ENCODE data around the gene UBQLN4. TPM values are rescaled to one million over a fixed set of nuclear protein-coding genes. Genes with fewer than 3 reads are reported as not detected.

UBQLN4 gene
- total and polyA plus RNA-seq, 9 of the 15 experiments (the other 6 are each of a cell fraction or from before 2014, with no cell fraction given), result 13.5 to 65.5 (median 37.0) TPM

GRCh38 chr1:156065212-156065611, 11.6 kb upstream of the UBQLN4 start:
- POLR2A ChIA-PET, result interaction anchor here (0.5 to 2.5 kb wide), 6 partner anchors 9 to 142 kb away, joined by 3 to 9 read pairs (median 3); partner anchors contain the start of gene KHDC4
- no peak overlapping the region for H2AFZ ChIP-seq (ENCODE audit: low read depth, low read length)
- no peak overlapping the region for H3K4me2 ChIP-seq (ENCODE audit: insufficient read depth, low read length)
- H3K36me3 ChIP-seq (ENCODE audit: control insufficient read depth, insufficient read depth, low read length), result no peaks in the 10 kb centered on the region
- no peaks in the 10 kb centered on the region for H4K20me1 ChIP-seq (replicated peaks; ENCODE audit: control insufficient read depth, insufficient read depth, low read length)
- intact Hi-C loops (cut with micrococcal nuclease), result loop anchor here (5.0 kb wide), 3 partner anchors 38 to 328 kb away; no protein-coding TSS in a partner anchor
- no peaks in the 10 kb centered on the region for H3K27me3 ChIP-seq (ENCODE audit: control insufficient read depth in 2 of 2, insufficient read depth in 2 of 2, low read length in 2 of 2)
- no TSS peak for BruUV-seq (replicated peaks)
- peaks cover 6 to 21% of the 10 kb centered on the region in 2 experiments; a peak in 4 of 5 replicates for H3K4me1 ChIP-seq (replicated peaks in 1 of 2; ENCODE audit: control insufficient read depth in 2 of 2, insufficient read depth in 2 of 2, low read length in 2 of 2)
- CTCF ChIA-PET (ENCODE audit: low intra/inter-chr PET ratio), result interaction anchor here (2.1 kb wide), 1 partner anchor 126 kb away, joined by 6 read pairs; no protein-coding TSS in a partner anchor
- H3K4me3 ChIP-seq, result no peak overlapping the region
- H3K79me2 ChIP-seq (ENCODE audit: control insufficient read depth, insufficient read depth, low read length), result no peaks in the 10 kb centered on the region
- no peak overlapping the region for H3K9ac ChIP-seq (ENCODE audit: insufficient read depth in 1 of 2, low read depth in 2 of 2, low read length in 2 of 2)
- H3K27ac ChIP-seq (ENCODE audit: extremely low read depth, low read depth, low read length), result no peak overlapping the region
- ATAC-seq (no peak), DNase-seq (ENCODE audit: extremely low read depth in 1 of 4, low spot score in 3 of 4) (no peak), FAIRE-seq (no peak)
- no peaks in the 10 kb centered on the region for H3K9me3 ChIP-seq (replicated peaks; ENCODE audit: control insufficient read depth, insufficient read depth, low read depth, low read length)
- in situ Hi-C loops (cut with MboI), result loop anchor here (5.0 kb wide), 1 partner anchor 133 kb away; the partner anchor contains the start of gene KHDC4
- 83% methylated on average over 3 of the region's 3 CpGs for WGBS (ENCODE audit: insufficient coverage, low coverage, missing lambda C conversion rate)
- no peaks in the 10 kb centered on the region for H3K9me1 ChIP-seq (ENCODE audit: control insufficient read depth, insufficient read depth, low read length)
- TF ChIP-seq GMEB1 (CRISPR knock-in tag; IDR thresholded peaks at IDR 0.05), result no peak
- TF ChIP-seq ZNF124 (CRISPR knock-in tag; IDR thresholded peaks at IDR 0.05), result no peak
- TF ChIP-seq CBFB (CRISPR knock-in tag; IDR thresholded peaks at IDR 0.05), result no peak
- TF ChIP-seq ATF2 (CRISPR knock-in tag; IDR thresholded peaks at IDR 0.05), result no peak
- no peak for TF ChIP-seq CCNT2 (IDR thresholded peaks at IDR 0.05; ENCODE audit: borderline replicate concordance, extremely low read depth, insufficient read length, low read depth, low read length)
- no peak for TF ChIP-seq ATF1 (CRISPR knock-in tag; IDR thresholded peaks at IDR 0.05)
- TF ChIP-seq ATF1 (tag; IDR thresholded peaks at IDR 0.05), result no peak
- no peak for TF ChIP-seq FOXK2 (conservative IDR thresholded peaks at IDR 0.05 in 1 of 2, IDR thresholded peaks at IDR 0.05 in 1 of 2; ENCODE audit: low read depth in 2 of 2)
- TF ChIP-seq SFPQ (IDR thresholded peaks at IDR 0.05; ENCODE audit: low read depth, low read length), result no peak
- TF ChIP-seq ZNF778 (CRISPR knock-in tag; IDR thresholded peaks at IDR 0.05), result no peak
- no peak for TF ChIP-seq E2F1 (CRISPR knock-in tag; IDR thresholded peaks at IDR 0.05)
- TF ChIP-seq STAT5A (IDR thresholded peaks at IDR 0.05; ENCODE audit: borderline replicate concordance, low read length), result no peak
- no peak for TF ChIP-seq HDGF (IDR thresholded peaks at IDR 0.05)
